ENCODE measurements around the gene TAB3.

DNA sequence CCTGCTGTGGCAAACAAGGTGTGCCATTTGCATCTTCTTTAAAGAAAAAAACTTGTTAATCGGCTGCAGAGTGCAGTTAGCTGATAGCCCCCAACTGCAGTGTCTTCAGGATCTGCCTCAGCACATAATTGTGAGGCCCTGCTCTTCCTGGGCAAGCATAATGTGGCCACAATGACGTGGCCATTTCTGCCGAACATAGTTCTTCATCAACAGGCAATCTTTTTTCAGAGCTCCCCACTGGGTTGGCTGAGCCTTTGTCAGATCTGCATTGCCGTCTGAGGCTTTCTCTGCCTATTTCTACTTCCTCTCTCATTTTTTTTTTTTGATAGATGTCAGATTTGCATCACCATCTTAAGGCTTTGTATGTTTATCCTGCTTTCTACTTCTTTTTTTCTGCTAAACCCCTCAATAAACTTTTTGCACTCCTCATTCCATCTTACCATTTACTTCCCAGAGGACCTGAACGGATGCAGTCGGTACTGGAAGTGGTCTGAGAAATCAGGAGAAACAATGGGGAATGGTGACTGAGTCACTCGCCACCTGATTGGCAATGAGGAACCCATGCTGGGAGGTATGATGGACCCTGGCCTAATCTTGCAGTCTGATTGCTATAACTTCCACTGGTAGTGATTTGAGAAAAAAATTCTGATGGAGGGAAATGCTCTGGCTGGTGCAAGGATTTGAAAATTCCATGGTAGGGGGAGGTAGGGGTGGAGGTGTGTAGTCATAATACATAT is 21.2 kb upstream of the TAB3 start:
- TF ChIP-seq, protein P1, sequence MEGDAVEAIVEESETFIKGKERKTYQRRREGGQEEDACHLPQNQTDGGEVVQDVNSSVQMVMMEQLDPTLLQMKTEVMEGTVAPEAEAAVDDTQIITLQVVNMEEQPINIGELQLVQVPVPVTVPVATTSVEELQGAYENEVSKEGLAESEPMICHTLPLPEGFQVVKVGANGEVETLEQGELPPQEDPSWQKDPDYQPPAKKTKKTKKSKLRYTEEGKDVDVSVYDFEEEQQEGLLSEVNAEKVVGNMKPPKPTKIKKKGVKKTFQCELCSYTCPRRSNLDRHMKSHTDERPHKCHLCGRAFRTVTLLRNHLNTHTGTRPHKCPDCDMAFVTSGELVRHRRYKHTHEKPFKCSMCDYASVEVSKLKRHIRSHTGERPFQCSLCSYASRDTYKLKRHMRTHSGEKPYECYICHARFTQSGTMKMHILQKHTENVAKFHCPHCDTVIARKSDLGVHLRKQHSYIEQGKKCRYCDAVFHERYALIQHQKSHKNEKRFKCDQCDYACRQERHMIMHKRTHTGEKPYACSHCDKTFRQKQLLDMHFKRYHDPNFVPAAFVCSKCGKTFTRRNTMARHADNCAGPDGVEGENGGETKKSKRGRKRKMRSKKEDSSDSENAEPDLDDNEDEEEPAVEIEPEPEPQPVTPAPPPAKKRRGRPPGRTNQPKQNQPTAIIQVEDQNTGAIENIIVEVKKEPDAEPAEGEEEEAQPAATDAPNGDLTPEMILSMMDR (IDR thresholded peaks at IDR 0.05) = no peak
- TF ChIP-seq POLR2A (IDR thresholded peaks at IDR 0.05) = no peak
- no peak for TF ChIP-seq EP300 (IDR thresholded peaks at IDR 0.05)
